NCI-H748 treated with DMSO at 0.1 percent for 48 hours (cell line): ENCODE data around the gene CASKIN2.
"Not testable (repeated sequence)": the region's sequence is repeated elsewhere in the genome, so short reads cannot be mapped to it uniquely, and the experiment has no call there.

Source experiments
- DNase-seq: peaks from one replicate; lab custom pipeline; 2025; lab: John Stamatoyannopoulos, UW

CASKIN2 gene

GRCh38 chr17:75546181-75546580 is 30.8 kb upstream of the CASKIN2 start:
- DNase-seq, result no peak

DNA sequence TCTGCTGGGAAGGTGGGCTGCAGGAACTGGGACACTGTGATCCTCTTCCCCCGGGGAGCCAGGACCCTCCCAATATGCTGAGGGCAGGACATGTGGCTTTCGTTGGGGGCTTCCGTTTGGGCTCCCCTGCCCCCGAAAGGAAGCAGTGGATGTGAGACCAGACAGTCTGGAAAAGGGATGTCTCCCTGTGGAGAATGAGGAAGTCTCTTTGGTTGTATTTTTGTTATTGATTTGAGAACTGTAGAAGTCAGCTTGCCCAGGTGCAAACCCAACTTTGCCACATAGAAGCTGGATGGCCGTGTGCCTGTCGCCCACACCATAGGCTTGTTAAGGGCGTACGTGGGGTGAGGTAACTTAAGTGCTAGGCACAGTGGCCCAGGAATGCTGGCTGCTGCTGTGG is 28.9 kb upstream of the CASKIN2 start:
- DNase-seq, result no peak

DNA sequence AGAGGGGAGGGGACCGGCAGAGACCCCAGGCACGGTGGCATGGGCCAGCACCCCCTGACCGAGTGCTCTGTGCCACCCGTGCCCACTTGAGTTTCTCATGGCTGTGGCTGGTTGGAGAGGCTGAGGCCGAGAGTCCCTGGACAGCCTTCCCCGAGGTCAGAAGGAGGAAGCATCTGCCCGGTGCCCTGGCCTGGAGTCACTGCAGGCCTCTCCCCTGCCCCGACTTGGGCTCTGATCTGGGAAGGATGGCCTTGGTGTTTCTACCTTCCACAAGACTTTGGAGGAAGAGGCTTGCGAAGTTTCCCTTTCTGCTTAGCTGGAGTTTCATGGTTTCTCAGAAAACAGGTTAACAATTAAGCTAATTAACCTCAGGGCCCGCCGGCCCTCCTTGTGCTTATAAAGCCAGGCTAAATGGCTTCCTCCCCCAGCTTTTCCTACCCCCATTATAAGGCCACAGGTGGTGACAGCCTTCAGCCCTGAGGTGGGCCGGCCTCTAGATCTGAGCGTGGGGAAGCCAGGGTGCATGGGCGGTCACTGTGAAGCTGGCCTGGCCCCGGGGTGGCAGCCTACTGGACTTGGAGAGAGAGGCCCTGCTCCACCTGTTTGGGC is 27.5 kb upstream of the CASKIN2 start:
- DNase-seq, result no peak

GRCh38 chr17:75542229-75542628 is 26.9 kb upstream of the CASKIN2 start:
- DNase-seq, result no peak

DNA sequence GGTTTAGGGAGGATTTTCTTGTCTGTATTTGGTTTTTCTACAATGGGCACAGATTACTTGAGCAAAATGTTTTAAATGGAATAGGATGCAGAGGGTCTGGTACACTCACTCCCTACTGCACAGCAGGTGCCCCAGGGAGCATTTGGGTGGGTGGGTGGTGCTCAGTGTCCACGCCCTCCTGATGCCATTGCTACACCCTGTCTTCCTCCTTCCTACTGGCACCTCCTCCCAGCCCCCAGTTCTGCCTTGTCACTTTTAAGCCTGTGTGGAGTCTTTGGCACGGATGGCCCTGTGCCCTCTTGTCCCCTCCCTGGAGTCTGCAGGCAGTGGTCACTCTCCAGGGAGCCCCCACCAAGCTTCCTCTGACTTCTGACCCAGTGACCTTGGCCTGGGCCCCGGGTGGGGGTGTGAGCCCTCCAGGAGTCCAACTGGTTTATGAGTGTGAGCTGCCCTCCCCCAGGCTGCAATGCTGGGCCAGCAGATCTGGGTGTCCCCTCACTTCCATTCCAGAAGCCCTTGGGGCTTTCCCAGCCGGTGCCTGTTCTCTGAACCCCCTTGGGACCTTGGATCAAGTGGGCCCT is 25.7 kb upstream of the CASKIN2 start:
- DNase-seq, result no peak

DNA sequence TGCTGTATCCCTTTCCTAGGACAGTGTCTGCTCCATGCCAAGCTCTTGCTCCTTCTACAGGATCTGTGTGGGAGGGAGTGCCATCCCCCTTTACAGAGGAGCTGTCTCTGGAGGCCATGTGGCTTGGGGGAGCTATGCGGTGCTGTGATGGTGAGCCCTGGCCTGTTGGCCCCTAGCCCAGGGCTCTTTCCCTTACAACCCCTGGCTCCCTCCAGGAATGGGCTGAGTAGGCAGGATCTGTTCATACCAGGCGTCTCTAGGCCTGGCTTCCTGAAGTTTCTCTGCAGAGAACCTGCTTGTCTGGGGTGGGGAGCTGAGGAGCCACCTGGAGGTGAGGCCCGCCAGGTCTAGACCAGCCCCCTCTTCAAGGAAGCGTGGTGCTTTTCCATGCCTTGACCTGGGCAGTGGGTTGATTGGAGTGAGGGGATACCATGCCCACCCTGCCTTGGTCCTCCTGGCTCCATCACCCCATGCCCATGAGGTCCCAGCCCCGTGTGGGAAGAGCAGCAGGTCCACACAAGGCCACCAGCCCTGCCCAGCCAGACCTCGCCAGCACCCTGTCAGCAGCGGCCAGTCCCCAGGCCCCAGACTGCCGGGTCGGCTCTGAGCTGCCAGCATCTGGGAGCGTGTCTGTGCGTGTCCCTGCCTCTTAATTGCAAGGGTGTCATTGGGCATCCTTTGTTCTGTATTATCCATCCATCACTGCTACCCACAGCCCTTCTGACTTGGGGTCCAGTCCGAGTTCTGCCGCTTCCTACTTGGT is 24.8 kb upstream of the CASKIN2 start:
- DNase-seq, result no peak

- DNase-seq, result no peak
Measured at GRCh38 chr17:75536366-75536765, 21.0 kb upstream of the CASKIN2 start.

DNA sequence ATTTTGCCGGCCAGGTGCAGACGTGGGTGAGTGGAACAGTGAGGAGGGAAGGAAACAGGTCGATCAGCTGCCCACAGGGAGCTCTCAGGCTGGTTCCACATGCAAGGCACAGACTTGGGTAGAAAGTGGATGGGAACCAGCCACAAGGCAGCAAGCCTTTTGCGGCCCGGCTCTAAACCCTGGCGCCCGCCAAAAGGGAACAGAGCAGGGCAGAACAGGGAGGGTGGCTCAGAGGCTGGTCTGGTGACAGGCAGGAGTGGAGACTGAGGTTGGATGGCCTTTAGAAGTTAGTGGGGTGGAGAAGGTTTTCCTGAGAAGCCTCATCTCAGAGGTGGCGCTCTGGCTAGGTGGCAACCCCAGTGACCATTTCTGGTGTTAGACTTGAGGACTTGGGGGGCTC is 20.5 kb upstream of the CASKIN2 start:
- DNase-seq, result no peak

- DNase-seq, result no peak
Measured at GRCh38 chr17:75535119-75535537, 19.8 kb upstream of the CASKIN2 start.

DNA sequence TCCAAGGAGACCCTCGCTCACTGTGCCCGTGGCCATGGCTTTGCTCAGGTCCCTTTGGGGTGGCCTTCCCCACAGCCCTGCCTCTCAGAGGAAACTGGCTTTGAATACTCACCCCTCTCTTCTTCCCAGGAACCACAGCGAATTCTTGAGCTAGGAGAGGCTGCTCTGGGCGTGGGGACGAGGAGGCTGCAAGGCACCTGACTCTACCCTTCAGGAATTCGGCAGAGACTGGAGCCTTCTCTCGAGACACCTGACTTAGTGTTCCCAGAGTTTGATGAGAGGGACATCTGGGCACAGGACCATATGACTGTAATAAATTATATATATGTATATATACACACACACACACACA is 16.4 kb upstream of the CASKIN2 start:
- DNase-seq, result no peak

- no peak for DNase-seq
Measured at GRCh38 chr17:75530837-75531720, 15.7 kb upstream of the CASKIN2 start.

- DNase-seq, result no peak
Measured at GRCh38 chr17:75526555-75527270, 11.4 kb upstream of the CASKIN2 start.

DNA sequence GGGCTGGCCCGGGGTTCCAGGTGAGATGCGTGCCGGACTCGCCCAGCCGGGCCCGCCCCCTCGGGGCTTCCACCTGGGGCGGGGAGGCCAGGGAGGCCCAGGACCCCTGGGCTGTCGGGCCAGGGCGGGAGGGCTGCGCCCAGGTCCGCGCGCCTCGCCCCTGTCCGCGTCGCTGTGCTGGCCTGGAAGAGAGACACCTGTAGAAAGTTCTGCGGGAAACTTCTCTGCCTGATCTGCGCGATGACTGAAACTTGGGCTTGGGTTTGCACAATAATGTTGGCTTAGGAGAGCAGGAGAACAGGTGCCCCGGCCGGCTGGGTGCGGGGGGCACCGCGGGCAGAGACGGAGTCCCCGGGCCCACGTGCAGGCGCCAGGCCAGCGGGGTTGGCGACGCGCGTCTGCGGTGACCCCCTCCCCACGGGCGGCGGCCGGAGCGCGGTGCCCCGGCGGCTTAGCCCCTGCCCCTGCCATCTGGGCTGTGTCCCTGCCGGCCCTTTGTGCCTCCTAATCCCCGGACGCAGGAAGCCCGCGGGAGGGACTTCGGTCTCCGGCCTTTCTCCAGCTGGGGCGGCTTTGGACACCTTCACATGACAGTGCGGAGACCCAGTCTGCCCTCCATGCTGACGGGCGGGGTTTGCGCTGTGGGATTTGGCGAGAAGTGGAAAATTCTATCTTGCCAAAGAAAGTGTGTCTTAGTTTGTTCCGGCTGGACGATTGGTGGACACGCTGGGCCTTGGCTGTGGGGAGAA is 10.6 kb upstream of the CASKIN2 start:
- DNase-seq, result no peak

DNA sequence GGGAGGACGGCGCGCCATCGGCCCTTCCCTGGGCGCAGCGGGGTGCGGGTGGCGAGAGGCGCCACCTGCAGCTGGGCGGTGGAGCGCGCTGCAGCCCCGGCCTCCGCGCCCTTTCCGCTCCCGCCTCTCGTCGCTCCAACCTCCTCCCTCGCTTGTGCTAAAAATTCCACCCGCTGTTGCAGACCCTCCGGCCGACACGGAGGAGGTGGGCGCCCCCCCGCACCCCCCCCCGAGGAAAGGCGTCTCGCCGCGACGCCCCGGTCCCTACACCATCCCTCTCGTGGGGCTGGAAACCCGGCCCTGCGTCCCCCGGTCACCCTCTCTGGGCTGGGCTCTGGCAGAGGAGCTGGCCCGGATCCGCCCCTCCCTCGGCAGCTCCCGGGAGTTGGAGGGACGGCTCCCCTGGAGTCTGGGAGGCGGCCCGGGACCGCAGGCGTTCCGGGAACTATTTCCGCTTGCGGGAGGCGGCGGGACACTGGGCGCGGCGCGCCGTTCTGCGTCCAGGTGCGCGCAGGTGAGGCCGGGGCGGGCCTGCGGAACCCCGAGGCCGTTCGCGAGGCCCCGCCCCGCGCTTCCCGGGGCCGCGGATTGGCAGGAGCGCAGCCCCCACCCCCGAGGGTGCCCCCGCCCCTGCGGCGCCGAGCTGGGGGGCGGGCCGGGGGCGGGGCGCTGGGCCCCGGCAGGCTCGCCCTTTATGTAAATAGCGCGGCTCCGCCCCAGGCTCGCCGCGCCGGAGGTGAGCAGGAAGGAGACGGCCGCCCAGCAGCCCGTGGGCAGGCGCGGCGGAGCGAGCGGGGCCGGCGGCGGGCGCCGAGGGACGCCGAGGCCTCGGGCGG is 9.9 kb upstream of the CASKIN2 start, which contains the start of gene LLGL2:
TSS of gene LLGL2 (plus strand) at position 728 of the 836 bp plus-strand sequence. CDS start 17,730 bp downstream, outside the sequence.
- peak; percentile 74 for DNase-seq

DNA sequence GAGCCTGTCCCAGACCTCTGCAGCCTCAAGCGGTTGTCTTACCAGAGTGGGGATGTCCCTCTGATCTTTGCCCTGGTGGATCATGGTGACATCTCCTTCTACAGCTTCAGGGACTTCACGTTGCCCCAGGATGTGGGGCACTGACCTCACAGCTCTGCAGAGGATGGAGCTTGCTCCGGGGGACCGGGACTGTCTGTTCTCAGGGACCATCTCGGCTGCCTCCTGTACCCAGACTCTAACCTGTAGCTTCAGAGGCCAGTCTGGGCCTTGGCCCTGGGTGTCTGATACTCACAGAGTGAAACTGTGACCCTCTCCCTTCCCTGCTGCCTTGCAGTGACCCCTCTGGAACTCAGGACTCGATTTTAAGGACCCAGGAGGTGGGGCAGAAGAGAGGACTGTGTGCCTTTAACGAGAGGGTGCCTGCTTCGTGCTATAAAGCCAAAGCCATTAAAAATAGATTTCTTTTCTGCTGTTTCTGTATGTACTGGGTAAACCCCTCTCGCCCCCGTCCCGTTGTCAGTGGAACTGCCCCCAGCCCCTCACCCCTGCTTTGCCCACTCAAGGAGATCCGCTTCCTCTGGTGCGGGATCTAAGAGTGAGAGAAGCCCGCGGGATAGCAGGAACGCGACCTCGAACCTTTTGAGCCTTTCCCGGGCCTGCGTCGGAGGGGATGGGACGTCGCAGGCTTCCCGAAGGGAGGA is 9.1 kb upstream of the CASKIN2 start:
- no peak for DNase-seq

- no peak for DNase-seq
Measured at GRCh38 chr17:75523647-75524046, 8.3 kb upstream of the CASKIN2 start.

- no peak for DNase-seq
Measured at GRCh38 chr17:75521951-75522727, 6.8 kb upstream of the CASKIN2 start.

- no peak for DNase-seq
Measured at GRCh38 chr17:75521290-75521689, 6.0 kb upstream of the CASKIN2 start.

- DNase-seq, result not testable (repeated sequence)
Measured at GRCh38 chr17:75520413-75520812, 5.1 kb upstream of the CASKIN2 start.
